ENCODE measurements around the gene TNS1. TPM values are rescaled to one million over a fixed set of nuclear protein-coding genes. Genes with fewer than 3 reads are reported as not detected.

TNS1 gene
- polyA plus RNA-seq, 3 donors, result 0.26 to 1.6 (median 1.5) TPM

- Histone ChIP-seq H3K4me3 (replicated peaks in 1 of 3; ENCODE audit: low read depth in 2 of 3, low read length in 3 of 3) (no peak overlapping the region), H3K9me3 (replicated peaks in 1 of 2; ENCODE audit: control insufficient read depth in 1 of 2, insufficient read depth in 1 of 2, low read length in 2 of 2) (no peaks in the 10 kb centered on the region), H3K79me2 (ENCODE audit: insufficient read depth, low read length) (no peaks in the 10 kb centered on the region), H3K36me3 (replicated peaks in 1 of 2; ENCODE audit: control insufficient read depth in 1 of 2, insufficient read depth in 2 of 2, low read length in 2 of 2) (peaks cover 0 to 10% of the 10 kb centered on the region in 2 donors), H3K27ac (ENCODE audit: low read depth in 1 of 2, low read length in 2 of 2) (no peak overlapping the region), H3K9ac (ENCODE audit: insufficient read depth, low read length, poor library complexity, severe bottlenecking) (no peak overlapping the region), H3K4me1 (ENCODE audit: control insufficient read depth in 1 of 2, insufficient read depth in 2 of 2, low read length in 2 of 2) (peaks cover 24 to 37% of the 10 kb centered on the region in 2 donors), H3K4me2 (replicated peaks; ENCODE audit: extremely low read depth, low read length, poor library complexity, severe bottlenecking) (no peak overlapping the region), H2AFZ (ENCODE audit: insufficient read depth, low read depth, low read length, poor library complexity, severe bottlenecking) (no peak overlapping the region), H3K27me3 (ENCODE audit: control insufficient read depth in 2 of 2, insufficient read depth in 2 of 2, low read length in 2 of 2) (no peaks in the 10 kb centered on the region), H4K20me1 (ENCODE audit: insufficient read depth, low read length) (no peaks in the 10 kb centered on the region)
- Mint-ChIP-seq H3K27me3 (ENCODE audit: low read depth in 3 of 3) (peaks cover 0 to 6% (median 0%) of the 10 kb centered on the region in 3 donors), H3K36me3 (peaks cover 10 to 11% of the 10 kb centered on the region in 2 donors), H3K4me3 (no peak overlapping the region), H3K27ac (peak overlapping the region in 2 of 7 donors; percentile 11 to 73), H3K9me3 (peaks cover 0 to 2% (median 0%) of the 10 kb centered on the region in 7 donors), H3K4me1 (peaks cover 33% of the 10 kb centered on the region)
- TF ChIP-seq CTCF (IDR thresholded peaks at IDR 0.05), result no peak
- 90% methylated on average over 9 of the region's 9 CpGs for WGBS (ENCODE audit: insufficient coverage)
- DNase-seq, result no peak
- intact Hi-C loops (cut with micrococcal nuclease), result no loop called here
These were observed 87.9 kb downstream of the TNS1 start for GRCh38 chr2:217914878-217915277.

- TF ChIP-seq CTCF (IDR thresholded peaks at IDR 0.05), result no peak
- Histone ChIP-seq H3K36me3 (replicated peaks in 1 of 2; ENCODE audit: control insufficient read depth in 1 of 2, insufficient read depth in 2 of 2, low read length in 2 of 2) (peaks cover 0 to 10% of the 10 kb centered on the region in 2 donors), H3K4me1 (ENCODE audit: control insufficient read depth in 1 of 2, insufficient read depth in 2 of 2, low read length in 2 of 2) (peaks cover 24 to 37% of the 10 kb centered on the region in 2 donors), H3K79me2 (ENCODE audit: insufficient read depth, low read length) (no peaks in the 10 kb centered on the region), H3K4me2 (replicated peaks; ENCODE audit: extremely low read depth, low read length, poor library complexity, severe bottlenecking) (no peak overlapping the region), H3K9ac (ENCODE audit: insufficient read depth, low read length, poor library complexity, severe bottlenecking) (no peak overlapping the region), H2AFZ (ENCODE audit: insufficient read depth, low read depth, low read length, poor library complexity, severe bottlenecking) (no peak overlapping the region), H3K27ac (ENCODE audit: low read depth in 1 of 2, low read length in 2 of 2) (no peak overlapping the region), H4K20me1 (ENCODE audit: insufficient read depth, low read length) (no peaks in the 10 kb centered on the region), H3K9me3 (replicated peaks in 1 of 2; ENCODE audit: control insufficient read depth in 1 of 2, insufficient read depth in 1 of 2, low read length in 2 of 2) (no peaks in the 10 kb centered on the region), H3K4me3 (replicated peaks in 1 of 3; ENCODE audit: low read depth in 2 of 3, low read length in 3 of 3) (no peak overlapping the region), H3K27me3 (ENCODE audit: control insufficient read depth in 2 of 2, insufficient read depth in 2 of 2, low read length in 2 of 2) (no peaks in the 10 kb centered on the region)
- DNase-seq, result no peak
- 100% methylated on average over 1 of the region's 1 CpG for WGBS (ENCODE audit: insufficient coverage)
- H3K9me3 Mint-ChIP-seq, result peaks cover 0 to 2% (median 0%) of the 10 kb centered on the region in 7 donors
- intact Hi-C loops (cut with micrococcal nuclease), result no loop called here
- H3K4me3 Mint-ChIP-seq, result no peak overlapping the region
- peaks cover 33% of the 10 kb centered on the region for H3K4me1 Mint-ChIP-seq
- H3K36me3 Mint-ChIP-seq, result peaks cover 10 to 11% of the 10 kb centered on the region in 2 donors
- peaks cover 0 to 6% (median 0%) of the 10 kb centered on the region in 3 donors for H3K27me3 Mint-ChIP-seq (ENCODE audit: low read depth in 3 of 3)
- H3K27ac Mint-ChIP-seq, result peak overlapping the region in 2 of 7 donors; percentile 15 to 26
These were observed 88.7 kb downstream of the TNS1 start for GRCh38 chr2:217914078-217914477.

Measured in CD14-positive monocyte (primary cell).